OCI-LY7 (cell line): Measurements from ENCODE around the gene PIM3.

Experiments used
- CTCF ChIP-seq: fragments of 200-600 bp; sonication (generic); conservative IDR thresholded peaks from 2 replicates; pipeline ENCODE4 v1.5.1; 2014; ENCODE audit warnings: mild to moderate bottlenecking, antibody characterized with exemption, low read length, moderate library complexity, mixed read lengths
- EZH2phosphoT487 ChIP-seq: fragments of 200-600 bp; sonication (generic); IDR thresholded peaks from 2 replicates; pipeline ENCODE4 v1.6.1; 2018; ENCODE audit warnings: low read depth, borderline replicate concordance, mild to moderate bottlenecking, mixed run types, antibody characterized with exemption, low read length, moderate library complexity, mixed read lengths

- TF ChIP-seq EZH2phosphoT487, result no peak
- no peak for TF ChIP-seq CTCF
Observed at GRCh38 chr22:49977578-49977977, 17.0 kb downstream of the PIM3 start.
